ENCODE measurements around the gene PDE1A. TPM values are rescaled to one million over a fixed set of nuclear protein-coding genes. Genes with fewer than 3 reads are reported as not detected.

Gene PDE1A
- total RNA-seq, 1 experiment from 2014 or later: 0.11 TPM

DNA sequence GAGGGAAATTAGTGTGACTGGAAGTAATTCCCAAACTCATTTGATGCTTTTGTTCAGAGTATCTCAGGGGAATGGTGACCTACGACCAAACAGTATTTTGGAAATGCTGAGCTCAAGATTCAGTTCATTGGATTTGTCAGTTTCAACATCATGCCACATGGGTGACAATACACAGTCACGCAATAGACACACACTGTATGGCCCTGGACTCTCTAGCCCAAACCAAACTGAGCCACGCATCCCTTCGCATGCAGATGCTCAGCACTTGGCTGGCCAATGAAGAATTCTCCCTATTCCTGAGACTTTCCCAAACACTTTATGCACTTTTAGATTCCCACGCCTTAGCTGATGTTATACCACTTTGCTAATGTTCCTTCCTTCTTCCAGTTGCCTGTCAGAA is 10.0 kb downstream of the PDE1A start:
- Histone ChIP-seq H3K27me3 (ENCODE audit: insufficient read depth, low read depth) (no peaks in the 10 kb centered on the region), H3K36me3 (ENCODE audit: low read depth) (no peaks in the 10 kb centered on the region), H3F3A (ENCODE audit: insufficient read depth, low read depth) (no peaks in the 10 kb centered on the region), H3K79me2 (ENCODE audit: low read depth) (no peaks in the 10 kb centered on the region), H3K9me3 (ENCODE audit: insufficient read depth, low read depth) (no peaks in the 10 kb centered on the region), H3K4me2 (no peak overlapping the region), H3K27ac (no peak overlapping the region), H2AFZ (no peak overlapping the region), H3K4me3 (no peak overlapping the region), H4K20me1 (ENCODE audit: insufficient read depth) (no peaks in the 10 kb centered on the region), H3K9me2 (ENCODE audit: insufficient read depth) (no peaks in the 10 kb centered on the region), H3K4me1 (replicated peaks; ENCODE audit: insufficient read depth) (no peaks in the 10 kb centered on the region)
- no peak for DNase-seq
- intact Hi-C loops (cut with micrococcal nuclease; ENCODE audit: unreplicated experiment): no loop called here
- no peak for TF ChIP-seq EZH2 (IDR thresholded peaks at IDR 0.05; ENCODE audit: low read depth)
- TF ChIP-seq, protein P1, sequence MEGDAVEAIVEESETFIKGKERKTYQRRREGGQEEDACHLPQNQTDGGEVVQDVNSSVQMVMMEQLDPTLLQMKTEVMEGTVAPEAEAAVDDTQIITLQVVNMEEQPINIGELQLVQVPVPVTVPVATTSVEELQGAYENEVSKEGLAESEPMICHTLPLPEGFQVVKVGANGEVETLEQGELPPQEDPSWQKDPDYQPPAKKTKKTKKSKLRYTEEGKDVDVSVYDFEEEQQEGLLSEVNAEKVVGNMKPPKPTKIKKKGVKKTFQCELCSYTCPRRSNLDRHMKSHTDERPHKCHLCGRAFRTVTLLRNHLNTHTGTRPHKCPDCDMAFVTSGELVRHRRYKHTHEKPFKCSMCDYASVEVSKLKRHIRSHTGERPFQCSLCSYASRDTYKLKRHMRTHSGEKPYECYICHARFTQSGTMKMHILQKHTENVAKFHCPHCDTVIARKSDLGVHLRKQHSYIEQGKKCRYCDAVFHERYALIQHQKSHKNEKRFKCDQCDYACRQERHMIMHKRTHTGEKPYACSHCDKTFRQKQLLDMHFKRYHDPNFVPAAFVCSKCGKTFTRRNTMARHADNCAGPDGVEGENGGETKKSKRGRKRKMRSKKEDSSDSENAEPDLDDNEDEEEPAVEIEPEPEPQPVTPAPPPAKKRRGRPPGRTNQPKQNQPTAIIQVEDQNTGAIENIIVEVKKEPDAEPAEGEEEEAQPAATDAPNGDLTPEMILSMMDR (conservative IDR thresholded peaks at IDR 0.05): no peak
- ChIA-PET POLR2A (ENCODE audit: unreplicated experiment) (no interaction called here), CTCF (no interaction called here)
- BruUV-seq (replicated peaks): no TSS peak

DNA sequence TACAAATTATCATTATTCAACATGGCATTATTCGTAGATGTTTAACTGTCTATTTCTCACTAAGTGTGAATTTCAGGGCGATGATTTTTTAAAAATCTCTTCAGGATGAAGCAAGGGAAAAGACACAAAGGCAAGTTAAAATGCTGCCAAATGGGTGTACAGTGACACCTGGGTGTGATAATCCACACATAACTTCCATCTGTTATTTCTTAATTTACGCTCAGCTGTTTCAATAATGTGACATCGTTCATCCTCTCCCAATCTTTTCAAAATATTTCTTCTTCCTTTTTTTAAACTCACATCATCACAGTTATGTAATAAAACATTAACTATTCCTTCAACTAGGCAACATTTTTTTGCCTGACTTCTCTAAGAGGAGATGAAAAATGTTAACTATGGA is 10.6 kb downstream of the PDE1A start:
- Histone ChIP-seq H3K4me2 (no peak overlapping the region), H3K9me3 (ENCODE audit: insufficient read depth, low read depth) (no peaks in the 10 kb centered on the region), H3K27ac (no peak overlapping the region), H3K79me2 (ENCODE audit: low read depth) (no peaks in the 10 kb centered on the region), H4K20me1 (ENCODE audit: insufficient read depth) (no peaks in the 10 kb centered on the region), H3K4me1 (replicated peaks; ENCODE audit: insufficient read depth) (no peaks in the 10 kb centered on the region), H3K9me2 (ENCODE audit: insufficient read depth) (no peaks in the 10 kb centered on the region), H2AFZ (no peak overlapping the region), H3K36me3 (ENCODE audit: low read depth) (no peaks in the 10 kb centered on the region), H3F3A (ENCODE audit: insufficient read depth, low read depth) (no peaks in the 10 kb centered on the region), H3K4me3 (no peak overlapping the region), H3K27me3 (ENCODE audit: insufficient read depth, low read depth) (no peaks in the 10 kb centered on the region)
- DNase-seq: no peak
- TF ChIP-seq EZH2 (IDR thresholded peaks at IDR 0.05; ENCODE audit: low read depth): no peak
- TF ChIP-seq, protein P1 (conservative IDR thresholded peaks at IDR 0.05): no peak
- no TSS peak for BruUV-seq (replicated peaks)
- ChIA-PET CTCF (no interaction called here), POLR2A (ENCODE audit: unreplicated experiment) (no interaction called here)
- intact Hi-C loops (cut with micrococcal nuclease; ENCODE audit: unreplicated experiment): no loop called here

DNA sequence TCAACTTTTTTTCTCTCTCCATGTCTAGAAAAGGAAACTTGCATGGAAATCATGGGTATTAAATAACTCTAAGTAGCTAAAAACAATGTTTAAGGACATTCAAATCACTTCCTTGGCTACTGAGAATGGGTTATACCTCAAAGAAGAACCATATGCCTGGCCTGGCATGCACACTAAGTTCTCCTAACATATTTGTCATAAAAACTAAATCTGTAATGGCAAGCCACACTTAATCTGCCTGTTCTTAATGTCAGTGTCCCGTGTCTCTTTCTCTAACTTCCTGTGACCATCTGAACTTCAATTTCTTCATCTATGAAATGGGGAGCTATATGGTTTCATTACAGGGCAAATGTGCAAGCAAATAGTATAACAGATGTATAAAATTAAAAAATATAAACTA is 11.1 kb downstream of the PDE1A start:
- CTCF ChIA-PET: no interaction called here
- intact Hi-C loops (cut with micrococcal nuclease; ENCODE audit: unreplicated experiment): no loop called here
- Histone ChIP-seq H3K9me3 (ENCODE audit: insufficient read depth, low read depth) (no peaks in the 10 kb centered on the region), H3K27ac (no peak overlapping the region), H4K20me1 (ENCODE audit: insufficient read depth) (no peaks in the 10 kb centered on the region), H3K9me2 (ENCODE audit: insufficient read depth) (no peaks in the 10 kb centered on the region), H3K27me3 (ENCODE audit: insufficient read depth, low read depth) (no peaks in the 10 kb centered on the region), H3K79me2 (ENCODE audit: low read depth) (no peaks in the 10 kb centered on the region), H3K4me2 (no peak overlapping the region), H2AFZ (no peak overlapping the region), H3K4me1 (replicated peaks; ENCODE audit: insufficient read depth) (no peaks in the 10 kb centered on the region), H3F3A (ENCODE audit: insufficient read depth, low read depth) (no peaks in the 10 kb centered on the region), H3K36me3 (ENCODE audit: low read depth) (no peaks in the 10 kb centered on the region), H3K4me3 (no peak overlapping the region)
- BruUV-seq (replicated peaks): no TSS peak
- no peak for DNase-seq
- POLR2A ChIA-PET (ENCODE audit: unreplicated experiment): no interaction called here
- no peak for TF ChIP-seq EZH2 (IDR thresholded peaks at IDR 0.05; ENCODE audit: low read depth)
- TF ChIP-seq, protein P1 (conservative IDR thresholded peaks at IDR 0.05): no peak
